Measurements from ENCODE around the gene SF3B4. TPM values are rescaled to one million over a fixed set of nuclear protein-coding genes. Genes with fewer than 3 reads are reported as not detected.
"Not testable (repeated sequence)": the region's sequence is repeated elsewhere in the genome, so short reads cannot be mapped to it uniquely, and the experiment has no call there.

Gene SF3B4
- total and polyA plus RNA-seq, 4 donors = 11.2 to 58.9 (median 34.3) TPM

- Histone ChIP-seq H3K27me3 (ENCODE audit: control insufficient read depth, insufficient read depth, low read length) (no peaks in the 10 kb centered on the region), H3K9me3 (ENCODE audit: control insufficient read depth, insufficient read depth, low read length) (peaks cover 2% of the 10 kb centered on the region), H3K4me1 (ENCODE audit: control insufficient read depth, insufficient read depth, low read length) (no peaks in the 10 kb centered on the region), H3K36me3 (ENCODE audit: control insufficient read depth, insufficient read depth, low read length) (peaks cover 43% of the 10 kb centered on the region), H3K27ac (ENCODE audit: low read depth, low read length) (no peak overlapping the region), H3K4me3 (ENCODE audit: low read depth, low read length) (no peak overlapping the region)
- WGBS (ENCODE audit: insufficient coverage) = no CpG with 5 or more reads among the region's 3 CpGs
- peak in 5 of 6 donors; percentile 51 to 94 (median 64) for DNase-seq (ENCODE audit: low read depth in 4 of 6, low spot score in 6 of 6)
These were observed 34.5 kb upstream of the SF3B4 start for GRCh38 chr1:149962039-149962647.

- H3K4me1 ChIP-seq (ENCODE audit: control insufficient read depth, insufficient read depth, low read length); H3K27me3 ChIP-seq (ENCODE audit: control insufficient read depth, insufficient read depth, low read length); H3K4me3 ChIP-seq (ENCODE audit: low read depth, low read length); H3K27ac ChIP-seq (ENCODE audit: low read depth, low read length); H3K9me3 ChIP-seq (ENCODE audit: control insufficient read depth, insufficient read depth, low read length); DNase-seq (ENCODE audit: low read depth in 4 of 6, low spot score in 6 of 6): not testable (repeated sequence)
- WGBS (ENCODE audit: insufficient coverage) = 100% methylated on average over 5 of the region's 14 CpGs
- peaks cover 22% of the 10 kb centered on the region for H3K36me3 ChIP-seq (ENCODE audit: control insufficient read depth, insufficient read depth, low read length)
These were observed 29.9 kb upstream of the SF3B4 start for GRCh38 chr1:149957548-149957947.

- H3K4me3 ChIP-seq (ENCODE audit: low read depth, low read length) = no peak overlapping the region
- WGBS (ENCODE audit: insufficient coverage) = no CpG with 5 or more reads among the region's 6 CpGs
- H3K36me3 ChIP-seq (ENCODE audit: control insufficient read depth, insufficient read depth, low read length) = peaks cover 26% of the 10 kb centered on the region
- H3K4me1 ChIP-seq (ENCODE audit: control insufficient read depth, insufficient read depth, low read length) = no peaks in the 10 kb centered on the region
- DNase-seq (ENCODE audit: low read depth in 4 of 6, low spot score in 6 of 6) = no peak
- H3K27me3 ChIP-seq (ENCODE audit: control insufficient read depth, insufficient read depth, low read length) = no peaks in the 10 kb centered on the region
- H3K9me3 ChIP-seq (ENCODE audit: control insufficient read depth, insufficient read depth, low read length) = no peaks in the 10 kb centered on the region
- no peak overlapping the region for H3K27ac ChIP-seq (ENCODE audit: low read depth, low read length)
These were observed 22.3 kb upstream of the SF3B4 start for GRCh38 chr1:149949911-149950310.

GRCh38 chr1:149945206-149945605, 17.6 kb upstream of the SF3B4 start:
- 93% methylated on average over 3 of the region's 4 CpGs for WGBS (ENCODE audit: insufficient coverage)
- peaks cover 42% of the 10 kb centered on the region for H3K36me3 ChIP-seq (ENCODE audit: control insufficient read depth, insufficient read depth, low read length)
- no peak for DNase-seq (ENCODE audit: low read depth in 4 of 6, low spot score in 6 of 6)

GRCh38 chr1:149942885-149943284, 15.3 kb upstream of the SF3B4 start:
- no peak for DNase-seq (ENCODE audit: low read depth in 4 of 6, low spot score in 6 of 6)
- no peak overlapping the region for H3K4me3 ChIP-seq (ENCODE audit: low read depth, low read length)
- H3K27ac ChIP-seq (ENCODE audit: low read depth, low read length) = no peak overlapping the region
- no peaks in the 10 kb centered on the region for H3K9me3 ChIP-seq (ENCODE audit: control insufficient read depth, insufficient read depth, low read length)
- H3K36me3 ChIP-seq (ENCODE audit: control insufficient read depth, insufficient read depth, low read length) = peaks cover 30% of the 10 kb centered on the region
- H3K27me3 ChIP-seq (ENCODE audit: control insufficient read depth, insufficient read depth, low read length) = no peaks in the 10 kb centered on the region
- 36% methylated on average over 1 of the region's 3 CpGs for WGBS (ENCODE audit: insufficient coverage)
- peaks cover under 1% of the 10 kb centered on the region for H3K4me1 ChIP-seq (ENCODE audit: control insufficient read depth, insufficient read depth, low read length)

More at GRCh38 chr1:149945206-149945605, 17.6 kb upstream of the SF3B4 start:
- no peaks in the 10 kb centered on the region for H3K9me3 ChIP-seq (ENCODE audit: control insufficient read depth, insufficient read depth, low read length)
- H3K27ac ChIP-seq (ENCODE audit: low read depth, low read length) = no peak overlapping the region
- H3K4me3 ChIP-seq (ENCODE audit: low read depth, low read length) = no peak overlapping the region
- no peaks in the 10 kb centered on the region for H3K27me3 ChIP-seq (ENCODE audit: control insufficient read depth, insufficient read depth, low read length)
- H3K4me1 ChIP-seq (ENCODE audit: control insufficient read depth, insufficient read depth, low read length) = no peaks in the 10 kb centered on the region

GRCh38 chr1:149942207-149942606, 14.6 kb upstream of the SF3B4 start:
- no peak overlapping the region for H3K4me3 ChIP-seq (ENCODE audit: low read depth, low read length)
- peaks cover 27% of the 10 kb centered on the region for H3K36me3 ChIP-seq (ENCODE audit: control insufficient read depth, insufficient read depth, low read length)
- DNase-seq (ENCODE audit: low read depth in 4 of 6, low spot score in 6 of 6) = peak in 2 of 6 donors; percentile 64 to 67
- no peak overlapping the region for H3K27ac ChIP-seq (ENCODE audit: low read depth, low read length)
- H3K9me3 ChIP-seq (ENCODE audit: control insufficient read depth, insufficient read depth, low read length) = no peaks in the 10 kb centered on the region
- H3K4me1 ChIP-seq (ENCODE audit: control insufficient read depth, insufficient read depth, low read length) = peaks cover 4% of the 10 kb centered on the region
- H3K27me3 ChIP-seq (ENCODE audit: control insufficient read depth, insufficient read depth, low read length) = no peaks in the 10 kb centered on the region
- WGBS (ENCODE audit: insufficient coverage) = 86% methylated on average over 1 of the region's 5 CpGs

GRCh38 chr1:149940427-149940826, 12.8 kb upstream of the SF3B4 start:
- 82% methylated on average over 2 of the region's 3 CpGs for WGBS (ENCODE audit: insufficient coverage)
- H3K27ac ChIP-seq (ENCODE audit: low read depth, low read length) = no peak overlapping the region

GRCh38 chr1:149938668-149939003, 11.0 kb upstream of the SF3B4 start:
- no CpG with 5 or more reads among the region's 13 CpGs for WGBS (ENCODE audit: insufficient coverage)
- H3K36me3 ChIP-seq (ENCODE audit: control insufficient read depth, insufficient read depth, low read length) = not testable (repeated sequence)
- H3K4me1 ChIP-seq (ENCODE audit: control insufficient read depth, insufficient read depth, low read length) = peaks cover 16% of the 10 kb centered on the region

More at GRCh38 chr1:149940427-149940826, 12.8 kb upstream of the SF3B4 start:
- no peak overlapping the region for H3K4me3 ChIP-seq (ENCODE audit: low read depth, low read length)
- no peak for DNase-seq (ENCODE audit: low read depth in 4 of 6, low spot score in 6 of 6)
- H3K4me1 ChIP-seq (ENCODE audit: control insufficient read depth, insufficient read depth, low read length) = peaks cover 16% of the 10 kb centered on the region
- peaks cover 19% of the 10 kb centered on the region for H3K36me3 ChIP-seq (ENCODE audit: control insufficient read depth, insufficient read depth, low read length)
- no peaks in the 10 kb centered on the region for H3K9me3 ChIP-seq (ENCODE audit: control insufficient read depth, insufficient read depth, low read length)
- H3K27me3 ChIP-seq (ENCODE audit: control insufficient read depth, insufficient read depth, low read length) = no peaks in the 10 kb centered on the region

GRCh38 chr1:149937759-149938158, 10.2 kb upstream of the SF3B4 start:
- Histone ChIP-seq H3K36me3 (ENCODE audit: control insufficient read depth, insufficient read depth, low read length) (peaks cover 9% of the 10 kb centered on the region), H3K4me3 (ENCODE audit: low read depth, low read length) (no peak overlapping the region), H3K27ac (ENCODE audit: low read depth, low read length) (no peak overlapping the region), H3K27me3 (ENCODE audit: control insufficient read depth, insufficient read depth, low read length) (no peaks in the 10 kb centered on the region), H3K4me1 (ENCODE audit: control insufficient read depth, insufficient read depth, low read length) (peaks cover 16% of the 10 kb centered on the region), H3K9me3 (ENCODE audit: control insufficient read depth, insufficient read depth, low read length) (no peaks in the 10 kb centered on the region)
- no peak for DNase-seq (ENCODE audit: low read depth in 4 of 6, low spot score in 6 of 6)

More at GRCh38 chr1:149938668-149939003, 11.0 kb upstream of the SF3B4 start:
- H3K27me3 ChIP-seq (ENCODE audit: control insufficient read depth, insufficient read depth, low read length); H3K4me3 ChIP-seq (ENCODE audit: low read depth, low read length); H3K9me3 ChIP-seq (ENCODE audit: control insufficient read depth, insufficient read depth, low read length); DNase-seq (ENCODE audit: low read depth in 4 of 6, low spot score in 6 of 6): not testable (repeated sequence)
- H3K27ac ChIP-seq (ENCODE audit: low read depth, low read length) = peak overlapping the region; percentile 51

- Histone ChIP-seq H3K9me3 (ENCODE audit: control insufficient read depth, insufficient read depth, low read length) (no peaks in the 10 kb centered on the region), H3K4me3 (ENCODE audit: low read depth, low read length) (peak overlapping the region; percentile 77), H3K27ac (ENCODE audit: low read depth, low read length) (peak overlapping the region; percentile 16), H3K27me3 (ENCODE audit: control insufficient read depth, insufficient read depth, low read length) (no peaks in the 10 kb centered on the region), H3K4me1 (ENCODE audit: control insufficient read depth, insufficient read depth, low read length) (peaks cover 16% of the 10 kb centered on the region), H3K36me3 (ENCODE audit: control insufficient read depth, insufficient read depth, low read length) (peaks cover 9% of the 10 kb centered on the region)
- WGBS (ENCODE audit: insufficient coverage) = 2% methylated on average over 4 of the region's 8 CpGs
- DNase-seq (ENCODE audit: low read depth in 4 of 6, low spot score in 6 of 6) = peak in 1 of 6 donors; percentile 8
These were observed 9.5 kb upstream of the SF3B4 start for GRCh38 chr1:149936992-149937705.

All from spinal cord (tissue), 10 donors.